ENCODE results near the gene HNRNPK.

DNA sequence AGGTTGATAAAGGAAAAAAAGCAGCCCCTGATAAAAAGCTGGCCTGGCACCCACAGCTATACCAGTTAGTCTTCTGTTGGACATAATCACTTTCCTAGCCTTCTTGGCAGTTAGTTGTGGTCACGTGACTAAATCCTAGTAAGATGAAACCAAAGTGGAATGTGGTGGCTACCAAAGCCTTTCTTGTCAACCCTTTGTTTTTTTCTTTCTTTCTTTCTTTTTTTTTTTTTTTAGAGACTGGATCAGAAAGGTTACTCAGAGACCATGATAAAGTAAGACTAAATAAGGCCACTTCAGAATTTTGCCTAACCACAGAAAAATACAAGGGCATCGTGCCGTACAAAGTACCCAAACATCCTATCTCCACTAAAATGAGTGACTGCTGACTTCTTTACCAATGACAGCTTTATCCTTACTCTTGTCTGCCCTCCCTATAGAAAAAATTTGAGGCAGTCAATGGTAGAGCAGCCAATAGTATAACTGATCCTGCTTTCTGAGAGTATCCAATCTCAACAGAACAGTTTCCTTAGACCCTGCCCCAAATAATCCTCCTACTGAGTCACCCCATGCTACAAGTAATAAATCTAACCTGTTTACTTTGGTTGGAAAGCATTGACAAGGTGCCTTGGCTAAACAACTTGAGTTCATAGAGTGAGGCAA lies 44.6 kb downstream of the HNRNPK start:
- TF ChIP-seq POLR2A (IDR thresholded peaks at IDR 0.05; ENCODE audit: low read depth, low read length), result no peak
- no peak for TF ChIP-seq CTCF (conservative IDR thresholded peaks at IDR 0.05; ENCODE audit: low read depth, low read length)
- no peak for TF ChIP-seq CEBPB (IDR thresholded peaks at IDR 0.05; ENCODE audit: low read depth, low read length)
- TF ChIP-seq, protein P1, sequence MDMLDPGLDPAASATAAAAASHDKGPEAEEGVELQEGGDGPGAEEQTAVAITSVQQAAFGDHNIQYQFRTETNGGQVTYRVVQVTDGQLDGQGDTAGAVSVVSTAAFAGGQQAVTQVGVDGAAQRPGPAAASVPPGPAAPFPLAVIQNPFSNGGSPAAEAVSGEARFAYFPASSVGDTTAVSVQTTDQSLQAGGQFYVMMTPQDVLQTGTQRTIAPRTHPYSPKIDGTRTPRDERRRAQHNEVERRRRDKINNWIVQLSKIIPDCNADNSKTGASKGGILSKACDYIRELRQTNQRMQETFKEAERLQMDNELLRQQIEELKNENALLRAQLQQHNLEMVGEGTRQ (IDR thresholded peaks at IDR 0.05; ENCODE audit: low read depth, low read length), result peak; percentile 86
- TF ChIP-seq NFE2L2 (IDR thresholded peaks at IDR 0.05; ENCODE audit: low read depth, low read length), result no peak
- TF ChIP-seq RAD21 (IDR thresholded peaks at IDR 0.05; ENCODE audit: low read length), result no peak
- no peak for TF ChIP-seq RFX5 (IDR thresholded peaks at IDR 0.05; ENCODE audit: low read depth, low read length)
- no peak for TF ChIP-seq MAFK (IDR thresholded peaks at IDR 0.05; ENCODE audit: low read depth, low read length)
- peak; percentile 61 for TF ChIP-seq BHLHE40 (IDR thresholded peaks at IDR 0.05; ENCODE audit: low read depth, low read length)
- no peak for TF ChIP-seq RCOR1 (IDR thresholded peaks at IDR 0.05; ENCODE audit: insufficient replicate concordance, low read length)
- TF ChIP-seq CHD1 (IDR thresholded peaks at IDR 0.05; ENCODE audit: low read depth, low read length), result no peak

All from IMR-90 (cell line).